Liver (tissue), 9 donors: ENCODE data around the gene CFAP53. TPM values are rescaled to one million over a fixed set of nuclear protein-coding genes. Genes with fewer than 3 reads are reported as not detected.

ENCODE experiments used
- DNase-seq: peaks from one replicate; pipeline ENCODE4 v3.0.0-alpha.2; 2017; ENCODE audit warnings: low spot score
- H3K27ac ChIP-seq, 2 donors: one replicate each; pipeline ENCODE4 v1.7.0; 2013; ENCODE audit warnings: inconsistent platforms in 2 of 2, low read length in 2 of 2, control low read depth in 1 of 2, low read depth in 1 of 2, mild to moderate bottlenecking in 1 of 2
- H3K27me3 ChIP-seq, 4 donors: one replicate each; pipeline versions ENCODE4 v1.6.1 to v1.7.0; 2013; ENCODE audit warnings: low read length in 3 of 4, inconsistent platforms in 1 of 4, mild to moderate bottlenecking in 1 of 4, moderate library complexity in 1 of 4; ENCODE audit not compliant: control insufficient read depth in 4 of 4, insufficient read depth in 4 of 4
- H3K36me3 ChIP-seq, 4 donors: one replicate each; pipeline versions ENCODE4 v1.6.1 to v1.7.0; 2013; ENCODE audit warnings: low read length in 3 of 4, mild to moderate bottlenecking in 3 of 4, low read depth in 1 of 4, moderate library complexity in 1 of 4; ENCODE audit not compliant: control insufficient read depth in 4 of 4, insufficient read depth in 3 of 4
- H3K4me1 ChIP-seq, 4 donors: one replicate each; pipeline versions ENCODE4 v1.6.1 to v1.7.0; 2013; ENCODE audit warnings: low read length in 3 of 4, mild to moderate bottlenecking in 3 of 4, moderate library complexity in 1 of 4; ENCODE audit not compliant: control insufficient read depth in 4 of 4, insufficient read depth in 4 of 4
- H3K4me3 ChIP-seq, 3 donors: one replicate each; pipeline versions ENCODE4 v1.6.1 to v1.7.0; 2013; ENCODE audit warnings: low read length in 3 of 3, control low read depth in 1 of 3, low read depth in 1 of 3, mild to moderate bottlenecking in 1 of 3
- H3K9ac ChIP-seq, 2 donors: one replicate each; pipeline ENCODE4 v1.7.0; 2013; ENCODE audit warnings: low read length in 2 of 2, mild to moderate bottlenecking in 2 of 2, moderate library complexity in 2 of 2, control low read depth in 1 of 2, low read depth in 1 of 2
- H3K9me3 ChIP-seq, 4 donors: one replicate each; pipeline versions ENCODE4 v1.6.1 to v1.7.0; 2013; ENCODE audit warnings: low read length in 3 of 4; ENCODE audit not compliant: control insufficient read depth in 4 of 4
- EGR1 ChIP-seq, 2 donors: IDR thresholded peaks; 2 replicates each; pipeline ENCODE4 v1.6.1; 2016 to 2018; ENCODE audit warnings: antibody characterized with exemption in 2 of 2, low read depth in 2 of 2
- FOXA1 ChIP-seq: IDR thresholded peaks from 2 replicates; pipeline ENCODE4 v1.6.1; 2016; ENCODE audit warnings: antibody characterized with exemption
- FOXA2 ChIP-seq: IDR thresholded peaks from 2 replicates; pipeline ENCODE4 v1.6.1; 2016; ENCODE audit warnings: antibody characterized with exemption
- GABPA ChIP-seq, 2 donors: IDR thresholded peaks in 1 of 2; conservative IDR thresholded peaks in 1 of 2; 2 replicates each; pipeline ENCODE4 v1.6.1; 2016; ENCODE audit warnings: antibody characterized with exemption in 2 of 2, mild to moderate bottlenecking in 1 of 2, moderate library complexity in 1 of 2
- HNF4A ChIP-seq, 2 donors: conservative IDR thresholded peaks; 2 replicates each; pipeline ENCODE4 v1.6.1; 2016; ENCODE audit warnings: antibody characterized with exemption in 2 of 2, mild to moderate bottlenecking in 2 of 2
- HNF4G ChIP-seq: IDR thresholded peaks from 2 replicates; pipeline ENCODE4 v1.6.1; 2016; ENCODE audit warnings: antibody characterized with exemption
- NR2F2 ChIP-seq: IDR thresholded peaks from 2 replicates; pipeline ENCODE4 v1.6.1; 2016; ENCODE audit warnings: antibody characterized with exemption
- RAD21 ChIP-seq, 2 donors: IDR thresholded peaks; 2 replicates each; pipeline ENCODE4 v1.6.1; 2016; ENCODE audit warnings: antibody characterized with exemption in 2 of 2, mild to moderate bottlenecking in 2 of 2
- RXRA ChIP-seq, 2 donors: IDR thresholded peaks; 2 replicates each; pipeline ENCODE4 v1.6.1; 2017 to 2018; ENCODE audit warnings: antibody characterized with exemption in 2 of 2, mild to moderate bottlenecking in 1 of 2
- SP1 ChIP-seq: IDR thresholded peaks from 2 replicates; pipeline ENCODE4 v1.6.1; 2018; ENCODE audit warnings: antibody characterized with exemption, mild to moderate bottlenecking
- TAF1 ChIP-seq: conservative IDR thresholded peaks from 2 replicates; pipeline ENCODE4 v1.6.1; 2016; ENCODE audit warnings: antibody characterized with exemption, mild to moderate bottlenecking
- YY1 ChIP-seq: IDR thresholded peaks from 2 replicates; pipeline ENCODE4 v1.6.1; 2016; ENCODE audit warnings: antibody characterized with exemption, mild to moderate bottlenecking
- ZBTB33 ChIP-seq: IDR thresholded peaks from 2 replicates; pipeline ENCODE4 v1.6.1; 2016; ENCODE audit warnings: antibody characterized with exemption
- WGBS: extraction: QIAGEN DNeasy Blood & Tissue Kit; methylation state at CpG from one replicate; pipeline ENCODE4 v1.1.7; 2013; 5-methylcytosine and 5-hydroxymethylcytosine counted together
- polyA plus RNA-seq, 2 donors: library from polyadenylated mRNA; stranded (reverse) in 1 of 2; unstranded in 1 of 2; fragments of 200-250 nt in 1 of 2; fragments of >200 nt in 1 of 2; fragmentation: Nextera tagmentation in 1 of 2; extraction: Ambion mirVana in 1 of 2; gene quantifications; one replicate each; pipeline versions ENCODE4 v1.2.1 to v1.2.3, GENCODE V29; 2013 to 2015
- total RNA-seq, 2 donors: library from RNA; depleted of rRNA; stranded (reverse); fragments of >200 nt; gene quantifications; one replicate each; pipeline ENCODE4 v1.2.3, GENCODE V29; 2014
- TF ChIP-seq, protein P1 (sequence below): IDR thresholded peaks from 2 replicates; pipeline ENCODE4 v1.6.1; 2016; ENCODE audit warnings: antibody characterized with exemption
- TF ChIP-seq, protein P2 (sequence below): IDR thresholded peaks from 2 replicates; pipeline ENCODE4 v1.6.1; 2016; ENCODE audit warnings: antibody characterized with exemption
- TF ChIP-seq, protein P3 (sequence below): fragments of 150-350 bp; IDR thresholded peaks from 2 replicates; pipeline ENCODE4 v1.5.1; 2017; ENCODE audit warnings: improper control_type of control experiment, low read depth, low read length; ENCODE audit not compliant: missing input control
- donor health status: healthy.
- donor health status: healthy.
- donor health status: healthy.
- donor health status: healthy.
- donor health status: healthy.

The CFAP53 gene
- total and polyA plus RNA-seq, 4 donors, result 0.05 to 0.14 (median 0.09) TPM

GRCh38 chr18:50274941-50275340, 8.6 kb upstream of the CFAP53 start:
- Histone ChIP-seq H3K27me3 (no peaks in the 10 kb centered on the region), H3K4me1 (peaks cover 2 to 11% (median 9%) of the 10 kb centered on the region in 4 donors), H3K4me3 (no peak overlapping the region), H3K27ac (no peak overlapping the region), H3K9ac (no peak overlapping the region), H3K9me3 (no peaks in the 10 kb centered on the region), H3K36me3 (peaks cover 29 to 75% (median 65%) of the 10 kb centered on the region in 4 donors)
- no peak for DNase-seq
- TF ChIP-seq ZBTB33 (no peak), TAF1 (no peak), EGR1 (IDR thresholded peaks at IDR 0.05; ENCODE audit: low read depth in 2 of 2) (no peak), YY1 (no peak)
- 98% methylated on average over 10 of the region's 10 CpGs for WGBS

DNA sequence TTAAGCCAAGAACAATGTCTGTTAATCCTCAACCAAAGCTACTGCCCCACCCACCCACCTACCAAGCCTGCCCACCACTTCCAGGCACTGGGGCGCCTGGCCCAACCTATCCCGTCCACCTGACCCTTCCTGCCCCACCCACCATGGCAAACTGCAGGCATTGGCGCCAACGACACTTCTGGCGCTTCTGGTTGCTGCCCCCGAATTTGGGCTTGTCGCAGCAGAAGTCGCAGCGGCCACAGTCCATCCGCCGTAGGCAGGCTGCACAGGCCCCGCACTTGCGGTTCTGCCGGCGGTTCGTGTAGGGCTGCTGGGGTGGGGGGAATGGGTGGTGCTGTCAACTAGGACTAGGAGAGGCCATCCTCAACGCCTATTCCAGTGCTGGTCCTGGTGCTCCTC, 7.7 kb upstream of the CFAP53 start:
- DNase-seq, result no peak
- H3K27me3 ChIP-seq, result no peaks in the 10 kb centered on the region
- H3K27ac ChIP-seq, result no peak overlapping the region
- WGBS, result 98% methylated on average over 17 of the region's 17 CpGs
- no peak overlapping the region for H3K4me3 ChIP-seq
- no peak overlapping the region for H3K9ac ChIP-seq
- peaks cover 0 to 3% (median under 1%) of the 10 kb centered on the region in 4 donors for H3K4me1 ChIP-seq
- no peaks in the 10 kb centered on the region for H3K9me3 ChIP-seq
- peaks cover 29 to 84% (median 70%) of the 10 kb centered on the region in 4 donors for H3K36me3 ChIP-seq
- no peak for TF ChIP-seq GABPA (IDR thresholded peaks at IDR 0.05 in 1 of 2, conservative IDR thresholded peaks at IDR 0.05 in 1 of 2)
- TF ChIP-seq RAD21 (IDR thresholded peaks at IDR 0.05), result no peak
- TF ChIP-seq SP1, result no peak
- no peak for TF ChIP-seq TAF1
- TF ChIP-seq, protein P1, sequence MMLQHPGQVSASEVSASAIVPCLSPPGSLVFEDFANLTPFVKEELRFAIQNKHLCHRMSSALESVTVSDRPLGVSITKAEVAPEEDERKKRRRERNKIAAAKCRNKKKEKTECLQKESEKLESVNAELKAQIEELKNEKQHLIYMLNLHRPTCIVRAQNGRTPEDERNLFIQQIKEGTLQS, result no peak
- no peak for TF ChIP-seq YY1
- TF ChIP-seq, protein P2, sequence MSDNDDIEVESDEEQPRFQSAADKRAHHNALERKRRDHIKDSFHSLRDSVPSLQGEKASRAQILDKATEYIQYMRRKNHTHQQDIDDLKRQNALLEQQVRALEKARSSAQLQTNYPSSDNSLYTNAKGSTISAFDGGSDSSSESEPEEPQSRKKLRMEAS, result no peak
- no peak for TF ChIP-seq HNF4G
- no peak for TF ChIP-seq HNF4A (conservative IDR thresholded peaks at IDR 0.05)
- TF ChIP-seq, protein P3, sequence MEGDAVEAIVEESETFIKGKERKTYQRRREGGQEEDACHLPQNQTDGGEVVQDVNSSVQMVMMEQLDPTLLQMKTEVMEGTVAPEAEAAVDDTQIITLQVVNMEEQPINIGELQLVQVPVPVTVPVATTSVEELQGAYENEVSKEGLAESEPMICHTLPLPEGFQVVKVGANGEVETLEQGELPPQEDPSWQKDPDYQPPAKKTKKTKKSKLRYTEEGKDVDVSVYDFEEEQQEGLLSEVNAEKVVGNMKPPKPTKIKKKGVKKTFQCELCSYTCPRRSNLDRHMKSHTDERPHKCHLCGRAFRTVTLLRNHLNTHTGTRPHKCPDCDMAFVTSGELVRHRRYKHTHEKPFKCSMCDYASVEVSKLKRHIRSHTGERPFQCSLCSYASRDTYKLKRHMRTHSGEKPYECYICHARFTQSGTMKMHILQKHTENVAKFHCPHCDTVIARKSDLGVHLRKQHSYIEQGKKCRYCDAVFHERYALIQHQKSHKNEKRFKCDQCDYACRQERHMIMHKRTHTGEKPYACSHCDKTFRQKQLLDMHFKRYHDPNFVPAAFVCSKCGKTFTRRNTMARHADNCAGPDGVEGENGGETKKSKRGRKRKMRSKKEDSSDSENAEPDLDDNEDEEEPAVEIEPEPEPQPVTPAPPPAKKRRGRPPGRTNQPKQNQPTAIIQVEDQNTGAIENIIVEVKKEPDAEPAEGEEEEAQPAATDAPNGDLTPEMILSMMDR, result no peak
- TF ChIP-seq ZBTB33, result no peak
- no peak for TF ChIP-seq FOXA2
- TF ChIP-seq RXRA (IDR thresholded peaks at IDR 0.05), result no peak
- no peak for TF ChIP-seq EGR1 (IDR thresholded peaks at IDR 0.05; ENCODE audit: low read depth in 2 of 2)
- TF ChIP-seq NR2F2, result no peak
- TF ChIP-seq FOXA1, result no peak
